Spleen (tissue), 7 donors: ENCODE measurements around the gene IFT88.

Experiments used
- CTCF ChIP-seq, 11 experiments: fragments of 200-600 bp in 7 of 11; fragments of 450-650 bp in 4 of 11; sonication (generic) in 4 of 11; IDR thresholded peaks in 8 of 11; conservative IDR thresholded peaks in 3 of 11; 1 replicate in 7 of 11; 2 replicates in 4 of 11; pipeline versions ENCODE4 v1.4.0 to v1.8.0; 2016 to 2021; ENCODE audit warnings: antibody characterized with exemption in 11 of 11, inconsistent platforms in 4 of 11, mild to moderate bottlenecking in 1 of 11
- POLR2A ChIP-seq, 3 donors: fragments of 450-650 bp; IDR thresholded peaks; one replicate each; pipeline ENCODE4 v1.5.1; 2017; ENCODE audit warnings: antibody characterized with exemption in 3 of 3, mild to moderate bottlenecking in 1 of 3
- POLR2AphosphoS5 ChIP-seq, 3 donors: sonication (generic); formaldehyde crosslinking; IDR thresholded peaks; one replicate each; pipeline ENCODE4 v1.5.1; 2017; ENCODE audit warnings: antibody characterized with exemption in 3 of 3
- donor health status: DM: no; HTN: no; CAD: no; lungs with moderate emphysema.
- donor health status: DM: no; HTN: no; CAD: no.
- donor health status: DM: no; HTN: no; CAD: no.

GRCh38 chr13:20583803-20584293, 16.9 kb downstream of the IFT88 start:
- TF ChIP-seq POLR2A (IDR thresholded peaks at IDR 0.05) (no peak), CTCF (IDR thresholded peaks at IDR 0.05 in 8 of 11, conservative IDR thresholded peaks at IDR 0.05 in 3 of 11) (no peak), POLR2AphosphoS5 (IDR thresholded peaks at IDR 0.05) (no peak)
